Parathyroid adenoma (tissue), 2 donors: Measurements from ENCODE around the gene CBLN3.

Source experiments
- H2AFZ ChIP-seq: fragments of 300-600 bp; sonication (generic); one replicate; pipeline ENCODE4 v1.7.0; 2017; ENCODE audit warnings: antibody characterized with exemption, mild to moderate bottlenecking
- H3K27ac ChIP-seq: fragments of 300-600 bp; sonication (generic); one replicate; pipeline ENCODE4 v1.7.0; 2017
- H3K27me3 ChIP-seq: fragments of 300-600 bp; sonication (generic); one replicate; pipeline ENCODE4 v1.7.0; 2017; ENCODE audit warnings: low read length; ENCODE audit not compliant: control insufficient read depth, insufficient read depth
- H3K36me3 ChIP-seq: fragments of 300-600 bp; sonication (generic); one replicate; pipeline ENCODE4 v1.7.0; 2017; ENCODE audit warnings: low read length; ENCODE audit not compliant: control insufficient read depth, insufficient read depth
- H3K4me1 ChIP-seq: fragments of 300-600 bp; sonication (generic); one replicate; pipeline ENCODE4 v1.7.0; 2017; ENCODE audit warnings: control low read depth
- H3K4me2 ChIP-seq: fragments of 300-600 bp; sonication (generic); one replicate; pipeline ENCODE4 v1.7.0; 2017; ENCODE audit warnings: low read length
- H3K4me3 ChIP-seq: fragments of 300-600 bp; sonication (generic); one replicate; pipeline ENCODE4 v1.7.0; 2017; ENCODE audit warnings: low read depth, low read length
- H3K79me2 ChIP-seq: fragments of 300-600 bp; sonication (generic); one replicate; pipeline ENCODE4 v1.7.0; 2017; ENCODE audit warnings: control low read depth
- H3K9ac ChIP-seq: fragments of 300-600 bp; sonication (generic); one replicate; pipeline ENCODE4 v1.7.0; 2017; ENCODE audit warnings: mild to moderate bottlenecking
- H3K9me3 ChIP-seq: fragments of 300-600 bp; sonication (generic); one replicate; pipeline ENCODE4 v1.7.0; 2017; ENCODE audit warnings: low read length; ENCODE audit not compliant: control insufficient read depth
- CTCF ChIP-seq: fragments of 300-600 bp; sonication (generic); IDR thresholded peaks from one replicate; pipeline ENCODE4 v1.7.0; 2017; ENCODE audit warnings: antibody characterized with exemption, mild to moderate bottlenecking
- donor health status: primary hyperparathyroidism.

CBLN3 gene

GRCh38 chr14:24398293-24398652, 31.2 kb downstream of the CBLN3 start:
- Histone ChIP-seq H3K27me3 (no peaks in the 10 kb centered on the region), H3K4me2 (no peak overlapping the region), H3K4me3 (no peak overlapping the region), H3K4me1 (peaks cover 16% of the 10 kb centered on the region), H3K79me2 (peaks cover 2% of the 10 kb centered on the region), H3K9me3 (no peaks in the 10 kb centered on the region), H3K36me3 (no peaks in the 10 kb centered on the region), H2AFZ (peak overlapping the region; percentile 2), H3K27ac (peak overlapping the region; percentile 8), H3K9ac (no peak overlapping the region)
- no peak for TF ChIP-seq CTCF

- Histone ChIP-seq H3K4me2 (no peak overlapping the region), H3K4me1 (peaks cover 16% of the 10 kb centered on the region), H3K27me3 (no peaks in the 10 kb centered on the region), H3K79me2 (peaks cover 2% of the 10 kb centered on the region), H3K9ac (no peak overlapping the region), H3K27ac (peak overlapping the region; percentile 8), H3K9me3 (no peaks in the 10 kb centered on the region), H2AFZ (peak overlapping the region; percentile 10), H3K4me3 (no peak overlapping the region), H3K36me3 (no peaks in the 10 kb centered on the region)
- TF ChIP-seq CTCF = no peak
These were observed 31.7 kb downstream of the CBLN3 start for GRCh38 chr14:24397639-24398292.

DNA sequence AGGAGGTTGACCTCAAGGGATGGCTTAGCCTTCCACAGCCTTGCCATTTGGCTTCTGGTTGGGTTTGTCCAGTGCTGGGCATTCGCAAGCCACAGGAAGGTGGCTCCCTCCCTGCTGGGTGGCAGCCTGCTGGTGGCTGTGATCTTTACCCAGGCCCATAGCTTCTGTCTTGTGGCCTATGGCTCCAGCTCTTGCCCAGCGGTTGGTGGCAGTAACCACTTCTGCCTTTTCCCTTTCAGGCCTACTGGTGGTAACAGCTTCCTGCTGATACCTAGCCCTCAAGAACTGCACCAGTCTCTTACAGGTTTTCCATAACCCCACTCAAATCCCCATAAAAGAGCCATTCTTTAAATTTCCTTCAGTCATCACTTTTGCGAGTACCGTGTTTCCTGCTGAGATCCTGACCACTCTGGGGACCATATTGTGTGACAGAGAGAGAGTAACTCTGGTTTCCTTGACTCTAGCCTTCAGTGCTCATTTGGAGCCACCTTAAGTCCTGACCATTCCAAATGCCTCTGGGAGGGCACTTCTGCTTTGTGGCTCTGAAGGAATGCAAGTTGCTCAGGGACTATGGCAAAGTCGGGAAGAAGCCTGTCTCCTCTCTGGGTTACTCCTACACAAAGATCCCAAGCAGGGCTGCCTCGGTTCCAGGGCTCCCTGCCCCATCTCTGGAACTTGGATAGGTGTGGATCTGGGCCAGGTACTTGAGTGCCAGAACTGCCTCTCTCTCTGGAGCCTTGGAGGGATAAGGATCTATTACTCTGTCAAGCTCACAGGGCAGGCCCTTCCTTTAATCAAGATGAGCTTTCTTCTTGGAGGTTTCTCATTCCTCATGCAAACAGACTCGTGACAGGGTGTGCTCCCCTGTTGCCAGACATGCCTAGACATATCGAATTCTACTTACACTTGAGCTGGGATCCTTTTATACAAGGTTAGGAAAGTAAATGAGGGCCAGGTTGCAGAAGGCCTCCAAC, 33.6 kb downstream of the CBLN3 start:
- H3K4me3 ChIP-seq = no peak overlapping the region
- peak overlapping the region; percentile 45 for H2AFZ ChIP-seq
- no peaks in the 10 kb centered on the region for H3K27me3 ChIP-seq
- no peak overlapping the region for H3K4me2 ChIP-seq
- H3K79me2 ChIP-seq = peaks cover 2% of the 10 kb centered on the region
- peaks cover 13% of the 10 kb centered on the region for H3K4me1 ChIP-seq
- no peaks in the 10 kb centered on the region for H3K9me3 ChIP-seq
- no peak for TF ChIP-seq CTCF
- no peak overlapping the region for H3K9ac ChIP-seq
- H3K27ac ChIP-seq = peak overlapping the region; percentile 16
- no peaks in the 10 kb centered on the region for H3K36me3 ChIP-seq

- no peak for TF ChIP-seq CTCF
- no peak overlapping the region for H2AFZ ChIP-seq
- H3K27ac ChIP-seq = no peak overlapping the region
- no peaks in the 10 kb centered on the region for H3K9me3 ChIP-seq
- no peak overlapping the region for H3K4me2 ChIP-seq
- no peak overlapping the region for H3K4me3 ChIP-seq
- no peaks in the 10 kb centered on the region for H3K36me3 ChIP-seq
- no peak overlapping the region for H3K9ac ChIP-seq
- no peaks in the 10 kb centered on the region for H3K27me3 ChIP-seq
- peaks cover under 1% of the 10 kb centered on the region for H3K4me1 ChIP-seq
- no peaks in the 10 kb centered on the region for H3K79me2 ChIP-seq
These were observed 35.2 kb downstream of the CBLN3 start for GRCh38 chr14:24394275-24394674.
